ENCODE results near the gene COL20A1. TPM values are rescaled to one million over a fixed set of nuclear protein-coding genes. Genes with fewer than 3 reads are reported as not detected.

The COL20A1 gene
- total and polyA plus RNA-seq, 2 of the 13 experiments (the other 11 are each of a cell fraction or from before 2014, with no cell fraction given): not detected

- no peak for TF ChIP-seq CHCHD3 (CRISPR knock-in tag; IDR thresholded peaks at IDR 0.05)
- no peak for TF ChIP-seq ZNF496 (CRISPR knock-in tag; IDR thresholded peaks at IDR 0.05; ENCODE audit: insufficient replicate concordance)
Observed at GRCh38 chr20:63278661-63279060, 14.3 kb upstream of the COL20A1 start (continued).

- ChIA-PET CTCF (ENCODE audit: low intra/inter-chr PET ratio, low total read pairs) (interaction anchor here (1.5 kb wide), 1 partner anchor 56 kb away, joined by 4 read pairs; no protein-coding TSS in a partner anchor), POLR2A (interaction anchor here (1.6 kb wide), 1 partner anchor 7 kb away, joined by 4 read pairs; the partner anchor contains the start of gene ARFGAP1)
- Histone ChIP-seq H3K27me3 (ENCODE audit: control insufficient read depth in 1 of 2, insufficient read depth in 2 of 2, low read length in 2 of 2) (no peaks in the 10 kb centered on the region), H3K79me2 (ENCODE audit: insufficient read depth, low read length) (peaks cover 19% of the 10 kb centered on the region), H3K36me3 (replicated peaks in 1 of 2; ENCODE audit: control insufficient read depth in 1 of 2, insufficient read depth in 2 of 2, low read length in 2 of 2) (peaks cover 54 to 91% of the 10 kb centered on the region in 2 experiments), H3K4me1 (ENCODE audit: insufficient read depth, low read length) (peaks cover 5% of the 10 kb centered on the region), H2AFZ (ENCODE audit: low read length) (no peak overlapping the region), H3K27ac (ENCODE audit: extremely low read length, insufficient read depth, low read length) (no peak overlapping the region), H3K9ac (ENCODE audit: insufficient read depth, low read depth, low read length) (no peak overlapping the region), H3K9me3 (ENCODE audit: low read length) (no peaks in the 10 kb centered on the region), H3K4me3 (replicated peaks in 1 of 3; ENCODE audit: insufficient read depth in 1 of 3, low read depth in 2 of 3, low read length in 3 of 3) (no peak overlapping the region), H4K20me1 (ENCODE audit: insufficient read depth, low read length) (peaks cover 19% of the 10 kb centered on the region; the same call in 1 of the 2 replicates), H3K4me2 (ENCODE audit: low read depth, low read length) (no peak overlapping the region)
- DNase-seq (ENCODE audit: low spot score): no peak
- no peak for ATAC-seq
- BruUV-seq (replicated peaks): no TSS peak
- in situ Hi-C loops (cut with HindIII; ENCODE audit: extremely low pct_ligation_motif_present, low pct_unique_long_range_greater_than_20kb) (no loop called here), intact Hi-C loops (cut with micrococcal nuclease; ENCODE audit: unreplicated experiment) (no loop called here)
- 98% methylated on average over 15 of the region's 15 CpGs for WGBS (ENCODE audit: low lambda C conversion rate)
- TF ChIP-seq TCF12 (IDR thresholded peaks at IDR 0.05): no peak
- TF ChIP-seq TCF12 (CRISPR knock-in tag; IDR thresholded peaks at IDR 0.05): 0 out of 2 replicates have a peak, but pooled peaks have one; percentile 34
- no peak for TF ChIP-seq ZNF121 (CRISPR knock-in tag; IDR thresholded peaks at IDR 0.05)
- FAIRE-seq: no peak
Observed at GRCh38 chr20:63279931-63280330, 13.1 kb upstream of the COL20A1 start.

DNA sequence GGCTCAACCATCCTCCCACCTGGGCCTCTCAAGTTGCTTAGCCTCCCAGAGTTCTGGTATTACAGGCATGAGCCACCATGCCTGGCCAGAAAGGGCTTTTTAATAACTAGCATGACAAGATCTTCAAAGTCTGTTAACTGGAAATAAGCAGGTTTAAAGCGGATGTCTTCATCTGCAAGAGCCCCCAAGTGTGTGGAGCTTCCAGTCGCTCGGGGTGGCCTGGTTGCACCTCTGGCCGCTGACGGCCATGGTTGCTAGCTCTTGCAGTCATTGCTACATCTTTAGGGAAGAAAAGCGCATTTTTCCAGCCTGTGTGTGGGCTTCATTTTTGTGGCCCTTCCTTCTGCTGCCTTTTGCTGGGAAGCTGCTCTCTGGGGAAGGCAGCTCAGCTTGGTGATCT is 12.6 kb upstream of the COL20A1 start:
- Histone ChIP-seq H3K9me3 (ENCODE audit: low read length) (no peaks in the 10 kb centered on the region), H2AFZ (ENCODE audit: low read length) (no peak overlapping the region), H4K20me1 (ENCODE audit: insufficient read depth, low read length) (peaks cover 15% of the 10 kb centered on the region; the same call in 1 of the 2 replicates), H3K27me3 (ENCODE audit: control insufficient read depth in 1 of 2, insufficient read depth in 2 of 2, low read length in 2 of 2) (no peaks in the 10 kb centered on the region), H3K36me3 (replicated peaks in 1 of 2; ENCODE audit: control insufficient read depth in 1 of 2, insufficient read depth in 2 of 2, low read length in 2 of 2) (peaks cover 56 to 91% of the 10 kb centered on the region in 2 experiments), H3K4me2 (ENCODE audit: low read depth, low read length) (no peak overlapping the region), H3K4me3 (replicated peaks in 1 of 3; ENCODE audit: insufficient read depth in 1 of 3, low read depth in 2 of 3, low read length in 3 of 3) (no peak overlapping the region), H3K27ac (ENCODE audit: extremely low read length, insufficient read depth, low read length) (no peak overlapping the region), H3K4me1 (ENCODE audit: insufficient read depth, low read length) (0 out of 2 replicates have a peak, but pooled peaks cover under 1% of the 10 kb centered on the region), H3K79me2 (ENCODE audit: insufficient read depth, low read length) (peaks cover 15% of the 10 kb centered on the region), H3K9ac (ENCODE audit: insufficient read depth, low read depth, low read length) (no peak overlapping the region)
- 97% methylated on average over 6 of the region's 6 CpGs for WGBS (ENCODE audit: low lambda C conversion rate)
- in situ Hi-C loops (cut with HindIII; ENCODE audit: extremely low pct_ligation_motif_present, low pct_unique_long_range_greater_than_20kb) (no loop called here), intact Hi-C loops (cut with micrococcal nuclease; ENCODE audit: unreplicated experiment) (no loop called here)
- ATAC-seq (no peak), FAIRE-seq (no peak), DNase-seq (ENCODE audit: low spot score) (no peak)
- no TSS peak for BruUV-seq (replicated peaks)
- ChIA-PET POLR2A (interaction anchor here (1.6 kb wide), 1 partner anchor 8 kb away, joined by 4 read pairs; the partner anchor contains the start of gene ARFGAP1), CTCF (ENCODE audit: low intra/inter-chr PET ratio, low total read pairs) (interaction anchor here (1.5 kb wide), 1 partner anchor 57 kb away, joined by 4 read pairs; no protein-coding TSS in a partner anchor)
- TF ChIP-seq EHMT2 (IDR thresholded peaks at IDR 0.05; ENCODE audit: borderline replicate concordance, low read depth, low read length) (no peak), RBM22 (optimal IDR thresholded peaks at IDR 0.05; ENCODE audit: low read length) (peak; percentile 6)
